WTC11 (cell line): Measurements from ENCODE around the gene EML6. TPM values are rescaled to one million over a fixed set of nuclear protein-coding genes. Genes with fewer than 3 reads are reported as not detected.

ENCODE experiments used
- ATAC-seq: fragments of 200-7000 bp; cut with Tn5 transposase; 2 replicates; pipeline ENCODE4 v1.10.0; 2021; ENCODE audit warnings: mild to moderate bottlenecking, moderate library complexity
- CTCF ChIA-PET: fragments of 300-600 bp; sonication (Branson Sonifier 250); formaldehyde crosslinking; loops from one replicate; lab custom pipeline; 2021; ENCODE audit warnings: antibody characterized with exemption; lab: Charles Lee
- POLR2A ChIA-PET: fragments of 350-600 bp; sonication (Branson Sonifier 250); formaldehyde crosslinking; loops from one replicate; lab custom pipeline; 2021; ENCODE audit warnings: antibody characterized with exemption; lab: Charles Lee
- DNase-seq: peaks from one replicate; pipeline ENCODE4 v3.0.0; 2021; ENCODE audit warnings: low spot score
- H3K27ac Mint-ChIP-seq: 2 replicates; pipeline ENCODE4 v1.8.0; 2021; ENCODE audit warnings: mixed read lengths
- H3K27me3 Mint-ChIP-seq: 2 replicates; pipeline ENCODE4 v1.8.0; 2021; ENCODE audit warnings: low read depth, mild to moderate bottlenecking, moderate library complexity, mixed read lengths
- H3K36me3 Mint-ChIP-seq: 2 replicates; pipeline ENCODE4 v1.8.0; 2021; ENCODE audit warnings: mixed read lengths
- H3K4me1 Mint-ChIP-seq: 2 replicates; pipeline ENCODE4 v1.8.0; 2022; ENCODE audit warnings: mixed read lengths
- H3K4me3 Mint-ChIP-seq: 2 replicates; pipeline ENCODE4 v1.8.0; 2021; ENCODE audit warnings: mild to moderate bottlenecking, moderate library complexity, mixed read lengths
- H3K9me3 Mint-ChIP-seq: 2 replicates; pipeline ENCODE4 v1.8.0; 2021; ENCODE audit warnings: mixed read lengths
- CBFB ChIP-seq: sonication (generic); formaldehyde crosslinking; IDR thresholded peaks from 2 replicates; pipeline ENCODE4 v1.8.1; 2022; ENCODE audit warnings: mild to moderate bottlenecking, low read depth, missing genetic modification reagents
- ELF4 ChIP-seq: sonication (generic); formaldehyde crosslinking; IDR thresholded peaks from 2 replicates; pipeline ENCODE4 v1.8.1; 2022; ENCODE audit warnings: low read depth, mild to moderate bottlenecking, moderate library complexity, missing genetic modification reagents
- ESRRA ChIP-seq: sonication (generic); formaldehyde crosslinking; IDR thresholded peaks from 2 replicates; pipeline ENCODE4 v1.8.1; 2022; ENCODE audit warnings: mild to moderate bottlenecking, missing genetic modification reagents, borderline replicate concordance
- ETV6 ChIP-seq: sonication (generic); formaldehyde crosslinking; IDR thresholded peaks from 2 replicates; pipeline ENCODE4 v1.8.1; 2022; ENCODE audit warnings: mild to moderate bottlenecking, missing genetic modification reagents
- GABPB1 ChIP-seq: sonication (generic); formaldehyde crosslinking; IDR thresholded peaks from 2 replicates; pipeline ENCODE4 v1.8.1; 2023; ENCODE audit warnings: mild to moderate bottlenecking, missing genetic modification reagents
- GRHL2 ChIP-seq: fragments of 250-450 bp; sonication (Bioruptor Pico); IDR thresholded peaks from 2 replicates; pipeline ENCODE4 v1.8.0; 2022; ENCODE audit warnings: mild to moderate bottlenecking, moderate library complexity; ENCODE audit not compliant: insufficient replicate concordance, severe bottlenecking
- JAZF1 ChIP-seq: fragments of 250-450 bp; sonication (Bioruptor Pico); IDR thresholded peaks from 2 replicates; pipeline ENCODE4 v1.9.0; 2021; ENCODE audit warnings: moderate library complexity, mild to moderate bottlenecking, inconsistent platforms
- JUN ChIP-seq: sonication (generic); formaldehyde crosslinking; IDR thresholded peaks from 2 replicates; pipeline ENCODE4 v1.8.0; 2023; ENCODE audit warnings: mild to moderate bottlenecking, missing genetic modification reagents
- MLX ChIP-seq: sonication (generic); formaldehyde crosslinking; IDR thresholded peaks from 2 replicates; pipeline ENCODE4 v1.8.1; 2023; ENCODE audit warnings: mild to moderate bottlenecking, missing genetic modification reagents, moderate library complexity
- MXD4 ChIP-seq: fragments of 250-450 bp; sonication (Bioruptor Pico); IDR thresholded peaks from 2 replicates; pipeline ENCODE4 v1.8.0; 2021; ENCODE audit warnings: mild to moderate bottlenecking, moderate library complexity, borderline replicate concordance
- NFATC4 ChIP-seq: fragments of 250-450 bp; sonication (Bioruptor Pico); IDR thresholded peaks from 2 replicates; pipeline ENCODE4 v1.9.0; 2021; ENCODE audit warnings: mild to moderate bottlenecking
- NFE2L1 ChIP-seq: sonication (generic); formaldehyde crosslinking; IDR thresholded peaks from 2 replicates; pipeline ENCODE4 v1.8.1; 2023; ENCODE audit warnings: missing genetic modification reagents
- RELA ChIP-seq: sonication (generic); formaldehyde crosslinking; IDR thresholded peaks from 2 replicates; pipeline ENCODE4 v1.8.1; 2022; ENCODE audit warnings: missing genetic modification reagents, mild to moderate bottlenecking, borderline replicate concordance
- SMAD4 ChIP-seq: sonication (generic); formaldehyde crosslinking; IDR thresholded peaks from 2 replicates; pipeline ENCODE4 v1.8.0; 2022; ENCODE audit warnings: mild to moderate bottlenecking, missing genetic modification reagents
- SP1 ChIP-seq: sonication (generic); formaldehyde crosslinking; conservative IDR thresholded peaks from 2 replicates; pipeline ENCODE4 v1.8.1; 2022; ENCODE audit warnings: missing genetic modification reagents
- TCF7 ChIP-seq: sonication (generic); formaldehyde crosslinking; IDR thresholded peaks from 2 replicates; pipeline ENCODE4 v1.8.0; 2022; ENCODE audit warnings: mild to moderate bottlenecking, low read depth, missing genetic modification reagents, moderate library complexity
- TEAD4 ChIP-seq: sonication (generic); formaldehyde crosslinking; IDR thresholded peaks from 2 replicates; pipeline ENCODE4 v1.8.0; 2022; ENCODE audit warnings: mild to moderate bottlenecking, missing genetic modification reagents
- ZBTB21 ChIP-seq: sonication (generic); formaldehyde crosslinking; IDR thresholded peaks from 2 replicates; pipeline ENCODE4 v1.8.1; 2023; ENCODE audit warnings: mild to moderate bottlenecking, missing genetic modification reagents, borderline replicate concordance
- ZNF219 ChIP-seq: sonication (generic); formaldehyde crosslinking; IDR thresholded peaks from 2 replicates; pipeline ENCODE4 v1.8.0; 2023; ENCODE audit warnings: missing genetic modification reagents, mild to moderate bottlenecking, borderline replicate concordance
- ZNF317 ChIP-seq: sonication (generic); formaldehyde crosslinking; IDR thresholded peaks from 2 replicates; pipeline ENCODE4 v1.8.1; 2023; ENCODE audit warnings: low read depth, mild to moderate bottlenecking, moderate library complexity, missing genetic modification reagents, borderline replicate concordance
- ZNF396 ChIP-seq: fragments of 250-450 bp; sonication (Bioruptor Pico); IDR thresholded peaks from 2 replicates; pipeline ENCODE4 v1.8.0; 2021; ENCODE audit warnings: mild to moderate bottlenecking, moderate library complexity, borderline replicate concordance
- ZNF416 ChIP-seq: fragments of 250-450 bp; sonication (Bioruptor Pico); IDR thresholded peaks from 2 replicates; pipeline ENCODE4 v1.9.0; 2021; ENCODE audit warnings: mild to moderate bottlenecking, inconsistent platforms
- total RNA-seq: library from RNA; stranded (reverse); gene quantifications from 3 replicates; pipeline ENCODE4 v1.2.3, GENCODE V29; 2021
- TF ChIP-seq, protein P1 (sequence below): fragments of 250-450 bp; sonication (Bioruptor Pico); IDR thresholded peaks from 2 replicates; pipeline ENCODE4 v2.1.2; 2022; ENCODE audit warnings: mild to moderate bottlenecking, moderate library complexity
- TF ChIP-seq, protein P2 (sequence below): sonication (generic); formaldehyde crosslinking; IDR thresholded peaks from 2 replicates; pipeline ENCODE4 v1.8.0; 2022; ENCODE audit warnings: mild to moderate bottlenecking, missing genetic modification reagents
- TF ChIP-seq, protein P3 (sequence below): sonication (generic); formaldehyde crosslinking; IDR thresholded peaks from 2 replicates; pipeline ENCODE4 v1.8.1; 2023; ENCODE audit warnings: mild to moderate bottlenecking, missing genetic modification reagents
- TF ChIP-seq, protein P4 (sequence below): sonication (generic); formaldehyde crosslinking; conservative IDR thresholded peaks from 2 replicates; pipeline ENCODE4 v1.8.1; 2023; ENCODE audit warnings: mild to moderate bottlenecking, low read depth, missing genetic modification reagents, moderate library complexity

EML6 gene
- total RNA-seq, 1 experiment from 2014 or later: 2.1 TPM

- no peak for ATAC-seq
- POLR2A ChIA-PET: interaction anchor here (1.3 kb wide), 1 partner anchor 86 kb away, joined by 3 read pairs; the partner anchor contains the start of gene RTN4
- DNase-seq: no peak
- no peak overlapping the region for H3K27ac Mint-ChIP-seq
- H3K4me3 Mint-ChIP-seq: no peak overlapping the region
- H3K36me3 Mint-ChIP-seq: peaks cover 23% of the 10 kb centered on the region
- H3K9me3 Mint-ChIP-seq: peaks cover 13% of the 10 kb centered on the region
- H3K4me1 Mint-ChIP-seq: peaks cover 47% of the 10 kb centered on the region
- no peak for TF ChIP-seq ESRRA (CRISPR knock-in tag)
- TF ChIP-seq NFE2L1 (CRISPR knock-in tag): no peak
- TF ChIP-seq ZNF416 (CRISPR knock-in tag): no peak
- TF ChIP-seq ETV6 (CRISPR knock-in tag): no peak
- TF ChIP-seq, protein P1, sequence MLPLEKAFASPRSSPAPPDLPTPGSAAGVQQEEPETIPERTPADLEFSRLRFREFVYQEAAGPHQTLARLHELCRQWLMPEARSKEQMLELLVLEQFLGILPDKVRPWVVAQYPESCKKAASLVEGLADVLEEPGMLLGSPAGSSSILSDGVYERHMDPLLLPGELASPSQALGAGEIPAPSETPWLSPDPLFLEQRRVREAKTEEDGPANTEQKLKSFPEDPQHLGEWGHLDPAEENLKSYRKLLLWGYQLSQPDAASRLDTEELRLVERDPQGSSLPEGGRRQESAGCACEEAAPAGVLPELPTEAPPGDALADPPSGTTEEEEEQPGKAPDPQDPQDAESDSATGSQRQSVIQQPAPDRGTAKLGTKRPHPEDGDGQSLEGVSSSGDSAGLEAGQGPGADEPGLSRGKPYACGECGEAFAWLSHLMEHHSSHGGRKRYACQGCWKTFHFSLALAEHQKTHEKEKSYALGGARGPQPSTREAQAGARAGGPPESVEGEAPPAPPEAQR: no peak
- no peak for TF ChIP-seq ZBTB21 (CRISPR knock-in tag)
- TF ChIP-seq RELA (CRISPR knock-in tag): no peak
- no peak for TF ChIP-seq GRHL2 (CRISPR knock-in tag)
- TF ChIP-seq GABPB1 (CRISPR knock-in tag): no peak
- no peak for TF ChIP-seq ZNF219
- no peak for TF ChIP-seq MXD4 (CRISPR knock-in tag)
- TF ChIP-seq, protein P2, sequence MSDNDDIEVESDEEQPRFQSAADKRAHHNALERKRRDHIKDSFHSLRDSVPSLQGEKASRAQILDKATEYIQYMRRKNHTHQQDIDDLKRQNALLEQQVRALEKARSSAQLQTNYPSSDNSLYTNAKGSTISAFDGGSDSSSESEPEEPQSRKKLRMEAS (CRISPR knock-in tag): no peak
- TF ChIP-seq ZNF317 (CRISPR knock-in tag): no peak
- no peak for TF ChIP-seq MLX
- TF ChIP-seq SMAD4 (CRISPR knock-in tag): no peak
- TF ChIP-seq, protein P3, sequence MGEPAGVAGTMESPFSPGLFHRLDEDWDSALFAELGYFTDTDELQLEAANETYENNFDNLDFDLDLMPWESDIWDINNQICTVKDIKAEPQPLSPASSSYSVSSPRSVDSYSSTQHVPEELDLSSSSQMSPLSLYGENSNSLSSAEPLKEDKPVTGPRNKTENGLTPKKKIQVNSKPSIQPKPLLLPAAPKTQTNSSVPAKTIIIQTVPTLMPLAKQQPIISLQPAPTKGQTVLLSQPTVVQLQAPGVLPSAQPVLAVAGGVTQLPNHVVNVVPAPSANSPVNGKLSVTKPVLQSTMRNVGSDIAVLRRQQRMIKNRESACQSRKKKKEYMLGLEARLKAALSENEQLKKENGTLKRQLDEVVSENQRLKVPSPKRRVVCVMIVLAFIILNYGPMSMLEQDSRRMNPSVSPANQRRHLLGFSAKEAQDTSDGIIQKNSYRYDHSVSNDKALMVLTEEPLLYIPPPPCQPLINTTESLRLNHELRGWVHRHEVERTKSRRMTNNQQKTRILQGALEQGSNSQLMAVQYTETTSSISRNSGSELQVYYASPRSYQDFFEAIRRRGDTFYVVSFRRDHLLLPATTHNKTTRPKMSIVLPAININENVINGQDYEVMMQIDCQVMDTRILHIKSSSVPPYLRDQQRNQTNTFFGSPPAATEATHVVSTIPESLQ: no peak
- no peak for TF ChIP-seq TCF7 (CRISPR knock-in tag)
- no peak for TF ChIP-seq ELF4 (CRISPR knock-in tag)
- TF ChIP-seq CBFB (CRISPR knock-in tag): no peak
- TF ChIP-seq NFATC4 (CRISPR knock-in tag): no peak
- CTCF ChIA-PET: interaction anchor here (1.1 kb wide), 1 partner anchor 13 kb away, joined by 3 read pairs; no protein-coding TSS in a partner anchor
- H3K27me3 Mint-ChIP-seq: no peaks in the 10 kb centered on the region
Measured at GRCh38 chr2:54964271-54964670, 240.8 kb downstream of the EML6 start.

DNA sequence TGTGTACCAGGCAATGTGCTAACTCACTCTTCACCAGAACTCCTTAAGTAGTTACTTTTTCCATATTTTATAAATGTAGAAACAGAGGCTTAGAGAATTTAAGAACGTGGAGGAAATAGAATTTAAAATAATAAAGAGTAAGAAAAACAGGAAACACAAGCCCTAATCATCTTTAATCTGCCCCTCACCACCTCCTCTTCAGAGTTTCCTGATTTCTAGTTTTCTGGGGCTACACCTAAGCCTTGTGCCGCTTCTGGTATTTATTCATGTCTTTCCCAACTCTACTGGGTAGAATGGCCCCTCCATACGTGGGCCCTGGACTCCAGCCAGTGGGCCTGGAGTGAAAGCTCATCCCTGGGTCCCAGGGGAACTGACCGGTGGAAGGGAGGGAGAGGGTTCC lies 241.4 kb downstream of the EML6 start:
- peaks cover 13% of the 10 kb centered on the region for H3K9me3 Mint-ChIP-seq
- CTCF ChIA-PET: no interaction called here
- H3K27me3 Mint-ChIP-seq: no peaks in the 10 kb centered on the region
- H3K36me3 Mint-ChIP-seq: peaks cover 23% of the 10 kb centered on the region
- TF ChIP-seq ELF4 (CRISPR knock-in tag) (no peak), JAZF1 (CRISPR knock-in tag) (no peak), JUN (CRISPR knock-in tag) (no peak), ETV6 (CRISPR knock-in tag) (no peak), SP1 (CRISPR knock-in tag) (no peak), ZNF396 (CRISPR knock-in tag) (no peak), ZNF416 (CRISPR knock-in tag) (no peak), TEAD4 (no peak)
- TF ChIP-seq, protein P4, sequence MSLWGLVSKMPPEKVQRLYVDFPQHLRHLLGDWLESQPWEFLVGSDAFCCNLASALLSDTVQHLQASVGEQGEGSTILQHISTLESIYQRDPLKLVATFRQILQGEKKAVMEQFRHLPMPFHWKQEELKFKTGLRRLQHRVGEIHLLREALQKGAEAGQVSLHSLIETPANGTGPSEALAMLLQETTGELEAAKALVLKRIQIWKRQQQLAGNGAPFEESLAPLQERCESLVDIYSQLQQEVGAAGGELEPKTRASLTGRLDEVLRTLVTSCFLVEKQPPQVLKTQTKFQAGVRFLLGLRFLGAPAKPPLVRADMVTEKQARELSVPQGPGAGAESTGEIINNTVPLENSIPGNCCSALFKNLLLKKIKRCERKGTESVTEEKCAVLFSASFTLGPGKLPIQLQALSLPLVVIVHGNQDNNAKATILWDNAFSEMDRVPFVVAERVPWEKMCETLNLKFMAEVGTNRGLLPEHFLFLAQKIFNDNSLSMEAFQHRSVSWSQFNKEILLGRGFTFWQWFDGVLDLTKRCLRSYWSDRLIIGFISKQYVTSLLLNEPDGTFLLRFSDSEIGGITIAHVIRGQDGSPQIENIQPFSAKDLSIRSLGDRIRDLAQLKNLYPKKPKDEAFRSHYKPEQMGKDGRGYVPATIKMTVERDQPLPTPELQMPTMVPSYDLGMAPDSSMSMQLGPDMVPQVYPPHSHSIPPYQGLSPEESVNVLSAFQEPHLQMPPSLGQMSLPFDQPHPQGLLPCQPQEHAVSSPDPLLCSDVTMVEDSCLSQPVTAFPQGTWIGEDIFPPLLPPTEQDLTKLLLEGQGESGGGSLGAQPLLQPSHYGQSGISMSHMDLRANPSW (CRISPR knock-in tag): no peak
- DNase-seq (no peak), ATAC-seq (no peak)
- POLR2A ChIA-PET: interaction anchor here (1.3 kb wide), 1 partner anchor 86 kb away, joined by 3 read pairs; the partner anchor contains the start of gene RTN4
- peaks cover 47% of the 10 kb centered on the region for H3K4me1 Mint-ChIP-seq
- no peak overlapping the region for H3K4me3 Mint-ChIP-seq
- H3K27ac Mint-ChIP-seq: peak overlapping the region; percentile 77
